Endothelial cell (in vitro differentiated cells): ENCODE results near the gene PKMYT1. TPM values are rescaled to one million over a fixed set of nuclear protein-coding genes. Genes with fewer than 3 reads are reported as not detected.
A peak's percentile ranks its signal among the peaks of the same experiment; 100 is the strongest.

ENCODE experiments used
- DNase-seq: peaks from one replicate; pipeline ENCODE4 v3.0.0; 2021; ENCODE audit warnings: low spot score
- H3K27ac Mint-ChIP-seq: one replicate; pipeline ENCODE4 v1.8.0; 2021; ENCODE audit warnings: mixed read lengths, inconsistent platforms; ENCODE audit not compliant: unreplicated experiment
- H3K27me3 Mint-ChIP-seq: one replicate; pipeline ENCODE4 v1.8.0; 2021; ENCODE audit warnings: mild to moderate bottlenecking, moderate library complexity, mixed read lengths, inconsistent platforms; ENCODE audit not compliant: unreplicated experiment
- H3K36me3 Mint-ChIP-seq: one replicate; pipeline ENCODE4 v1.8.0; 2021; ENCODE audit warnings: mild to moderate bottlenecking, low read depth, mixed read lengths, inconsistent platforms; ENCODE audit not compliant: unreplicated experiment
- H3K4me1 Mint-ChIP-seq: one replicate; pipeline ENCODE4 v1.8.0; 2021; ENCODE audit warnings: mild to moderate bottlenecking, mixed read lengths, inconsistent platforms; ENCODE audit not compliant: unreplicated experiment
- H3K4me3 Mint-ChIP-seq: one replicate; pipeline ENCODE4 v1.8.0; 2021; ENCODE audit warnings: mild to moderate bottlenecking, mixed read lengths, inconsistent platforms; ENCODE audit not compliant: unreplicated experiment
- H3K9me3 Mint-ChIP-seq: one replicate; pipeline ENCODE4 v1.8.0; 2021; ENCODE audit warnings: mixed read lengths, inconsistent platforms; ENCODE audit not compliant: unreplicated experiment
- CTCF ChIP-seq: fragments of 200-600 bp; sonication (generic); IDR thresholded peaks from one replicate; pipeline ENCODE4 v1.5.0; 2021; ENCODE audit warnings: antibody characterized with exemption; ENCODE audit not compliant: unreplicated experiment
- total RNA-seq: library from RNA; stranded (reverse); fragmentation: NEBNext Ultra II Directional; extraction: Animal tissue kit (Norgen Biotek cat#: 25700); gene quantifications from one replicate; pipeline ENCODE4 v1.2.1, GENCODE V29; 2021; ENCODE audit not compliant: unreplicated experiment

PKMYT1 gene
- total RNA-seq, 1 donor from 2014 or later = 12.2 TPM

- H3K27me3 Mint-ChIP-seq = peaks cover 7% of the 10 kb centered on the region
- no peak overlapping the region for H3K27ac Mint-ChIP-seq
- H3K4me3 Mint-ChIP-seq = no peak overlapping the region
- no peak for DNase-seq
- H3K36me3 Mint-ChIP-seq = no peaks in the 10 kb centered on the region
- no peak for TF ChIP-seq CTCF
- H3K9me3 Mint-ChIP-seq = no peaks in the 10 kb centered on the region
- H3K4me1 Mint-ChIP-seq = peaks cover 13% of the 10 kb centered on the region
Measured at GRCh38 chr16:2985462-2985861, 5.2 kb upstream of the PKMYT1 start.

GRCh38 chr16:2983706-2984136 lies 3.5 kb upstream of the PKMYT1 start:
- Mint-ChIP-seq H3K27ac (no peak overlapping the region), H3K4me1 (peaks cover 13% of the 10 kb centered on the region), H3K9me3 (no peaks in the 10 kb centered on the region), H3K27me3 (peaks cover 7% of the 10 kb centered on the region), H3K4me3 (no peak overlapping the region), H3K36me3 (no peaks in the 10 kb centered on the region)
- DNase-seq = peak; percentile 95
- TF ChIP-seq CTCF = peak; percentile 85

- DNase-seq = no peak
- Mint-ChIP-seq H3K4me1 (peaks cover 13% of the 10 kb centered on the region), H3K36me3 (no peaks in the 10 kb centered on the region), H3K27ac (no peak overlapping the region), H3K27me3 (peaks cover 7% of the 10 kb centered on the region), H3K9me3 (no peaks in the 10 kb centered on the region), H3K4me3 (no peak overlapping the region)
- TF ChIP-seq CTCF = no peak
Measured at GRCh38 chr16:2982402-2982801, 2.2 kb upstream of the PKMYT1 start.

GRCh38 chr16:2981899-2982250 lies 1.6 kb upstream of the PKMYT1 start:
- H3K4me1 Mint-ChIP-seq = peaks cover 13% of the 10 kb centered on the region
- H3K27ac Mint-ChIP-seq = peak overlapping the region; percentile 25
- no peaks in the 10 kb centered on the region for H3K36me3 Mint-ChIP-seq

More at GRCh38 chr16:2981899-2982250, 1.6 kb upstream of the PKMYT1 start:
- Mint-ChIP-seq H3K4me3 (peak overlapping the region; percentile 51), H3K27me3 (peaks cover 7% of the 10 kb centered on the region), H3K9me3 (no peaks in the 10 kb centered on the region)
- no peak for TF ChIP-seq CTCF
- no peak for DNase-seq
